Inferior parietal cortex (tissue), 1 donor: ENCODE data around the gene UCK2.

Experiments
- DNase-seq: peaks from one replicate; pipeline ENCODE4 v3.0.0-alpha.2; 2016; ENCODE audit errors: extremely low spot score

Gene UCK2

GRCh38 chr1:165879946-165880345, 52.5 kb downstream of the UCK2 start:
- DNase-seq = no peak

GRCh38 chr1:165880993-165881392, 53.6 kb downstream of the UCK2 start:
- no peak for DNase-seq

DNA sequence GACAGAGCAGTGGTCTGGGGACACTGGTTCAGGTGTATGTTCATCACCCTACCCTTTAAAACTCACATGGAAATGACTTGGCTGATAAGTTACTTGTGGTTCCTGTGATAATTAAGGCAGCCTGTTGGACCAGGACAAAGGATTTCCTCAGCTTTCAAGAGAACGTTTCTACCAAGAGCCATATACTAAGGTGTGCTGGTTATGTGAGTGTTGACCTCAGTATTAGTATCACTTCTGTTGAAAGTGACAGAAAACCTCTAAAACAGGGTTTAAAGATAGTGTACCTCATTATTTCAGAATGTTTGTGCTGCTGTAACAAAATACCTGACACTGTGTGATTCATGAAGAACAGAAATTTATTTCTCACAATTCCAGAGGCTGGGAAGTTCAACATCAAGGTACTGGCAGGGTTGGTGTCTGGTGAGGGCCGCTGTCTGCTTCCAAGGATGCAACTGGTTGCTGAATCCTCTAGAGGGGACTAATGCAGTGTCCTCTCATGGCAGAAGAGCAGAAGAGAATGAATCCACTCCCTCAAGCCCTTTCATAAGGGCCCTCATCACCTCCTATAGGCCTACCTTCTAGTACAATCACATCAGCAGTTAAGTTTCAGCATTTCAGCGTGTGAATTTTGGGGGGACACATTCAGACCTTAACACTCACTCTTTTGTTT, 54.9 kb downstream of the UCK2 start:
- DNase-seq = no peak

- no peak for DNase-seq
Observed at GRCh38 chr1:165883056-165883455, 55.6 kb downstream of the UCK2 start.

DNA sequence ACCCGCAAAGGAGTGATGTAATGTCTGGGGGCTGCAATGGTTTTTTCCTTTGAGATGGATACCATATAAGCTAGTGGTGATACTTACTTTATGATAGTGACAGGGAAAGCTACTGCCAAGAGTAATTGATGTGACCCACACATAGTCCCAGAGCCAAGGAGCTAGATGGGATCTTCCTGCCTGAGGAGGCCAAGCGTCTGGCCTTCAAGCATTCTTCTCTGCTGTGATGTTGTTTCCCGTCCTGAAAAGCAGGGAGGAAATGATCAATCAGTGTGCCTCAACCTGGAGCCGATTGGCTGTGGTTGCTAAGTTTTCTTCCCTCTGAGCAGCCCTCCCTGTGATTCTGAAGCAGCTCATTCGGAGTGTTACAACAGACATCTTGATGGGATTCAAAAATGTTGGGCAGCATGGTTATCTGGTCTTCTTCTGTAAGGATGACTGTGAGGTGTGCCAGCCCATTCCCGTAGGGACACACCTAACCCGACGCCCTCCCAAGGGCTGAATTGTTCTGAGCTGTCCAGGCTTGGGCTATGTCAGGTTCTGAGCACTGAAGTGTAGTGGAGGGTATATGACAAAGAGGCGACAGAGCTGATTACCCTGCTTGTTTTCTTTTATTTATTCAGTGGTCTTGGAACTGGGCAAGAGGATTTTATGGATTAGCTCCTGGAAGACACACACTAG, 56.7 kb downstream of the UCK2 start:
- no peak for DNase-seq

- no peak for DNase-seq
Observed at GRCh38 chr1:165884690-165885304, 57.4 kb downstream of the UCK2 start.

DNA sequence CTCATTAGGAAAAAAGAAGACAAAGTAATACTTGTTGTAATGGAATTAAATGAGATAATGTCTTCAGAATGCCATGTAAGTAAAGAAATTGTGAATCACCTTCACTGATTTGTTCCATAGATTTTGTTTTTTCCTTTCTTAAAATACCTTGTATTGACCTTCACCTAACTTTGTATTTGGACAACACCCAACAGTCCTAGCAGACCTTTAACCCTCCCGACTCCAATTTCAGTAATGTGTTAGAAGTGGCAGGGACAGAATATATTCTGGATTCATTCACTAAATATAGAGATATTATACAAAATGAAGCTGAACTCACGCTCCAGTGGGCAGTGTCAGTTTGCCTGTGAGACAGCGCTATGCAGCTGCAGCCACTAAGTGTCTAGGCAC, 57.9 kb downstream of the UCK2 start:
- no peak for DNase-seq

DNA sequence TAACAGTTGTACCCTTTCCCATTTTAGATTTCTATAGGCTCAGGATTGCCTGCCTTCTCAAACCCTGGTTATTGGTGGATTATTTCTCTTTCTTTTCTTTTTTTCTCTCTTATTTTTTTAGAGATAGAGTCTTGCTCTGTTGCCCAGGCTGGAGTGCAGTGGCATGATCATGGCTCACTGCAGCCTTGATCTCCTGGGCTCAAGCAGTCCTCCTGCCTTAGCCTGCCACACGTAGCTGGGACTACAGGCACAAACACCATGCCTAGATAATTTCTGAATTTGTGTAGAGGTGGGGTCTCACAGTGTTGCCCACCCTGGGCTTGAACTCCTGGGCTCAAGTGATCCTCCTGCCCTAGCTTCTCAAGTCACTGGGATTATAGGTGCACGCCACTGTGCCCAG, 58.8 kb downstream of the UCK2 start:
- DNase-seq = no peak

DNA sequence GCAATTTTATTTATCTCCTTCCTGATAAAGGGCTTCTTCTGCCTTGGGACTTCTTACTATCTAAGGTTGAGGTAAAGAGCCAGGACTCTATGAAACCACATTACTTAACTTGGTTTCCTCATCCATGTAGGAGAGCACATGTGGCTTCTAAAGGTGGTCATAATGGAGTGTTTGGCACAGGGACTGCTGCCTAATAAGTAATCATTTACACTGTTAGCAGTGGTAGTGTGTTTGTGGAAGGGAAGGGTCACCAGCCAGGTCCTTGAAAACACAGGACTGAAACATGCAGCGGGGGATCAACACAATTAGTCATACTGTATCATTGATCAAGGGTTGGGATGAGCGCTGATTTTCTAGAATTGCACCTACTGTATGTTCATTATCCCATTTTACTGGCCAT, 59.6 kb downstream of the UCK2 start:
- no peak for DNase-seq

DNA sequence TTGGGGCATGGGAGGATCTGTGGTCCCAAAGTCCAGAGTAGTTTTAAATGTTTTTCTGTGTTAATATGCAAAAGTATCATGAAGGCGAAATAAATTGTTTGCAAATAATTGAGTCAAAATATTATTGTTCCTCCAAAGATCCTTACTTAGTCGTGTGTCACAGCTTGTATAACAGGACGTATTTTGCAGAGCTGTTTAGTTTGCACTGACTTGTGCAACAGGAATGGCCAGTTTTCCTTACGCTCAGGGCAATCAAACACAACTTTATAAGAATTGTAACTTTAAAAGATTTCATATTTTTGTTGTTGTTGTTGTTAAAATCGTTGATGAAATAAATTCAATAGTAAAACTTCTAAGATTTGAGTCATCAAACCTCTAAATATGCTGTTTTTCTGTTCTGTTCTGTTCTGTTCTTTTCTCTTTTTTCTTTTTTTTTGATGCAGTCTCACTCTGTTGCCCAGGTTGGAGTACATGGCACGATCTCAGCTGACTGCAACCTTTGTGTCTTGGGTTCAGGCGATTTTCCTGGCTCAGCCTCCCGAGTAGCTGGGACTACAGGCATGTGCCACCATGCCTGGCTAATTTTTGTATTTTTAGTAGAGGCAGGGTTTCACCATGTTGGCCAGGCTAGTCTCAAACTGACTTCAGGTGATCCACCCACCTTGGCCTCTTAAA, 60.6 kb downstream of the UCK2 start:
- DNase-seq = no peak

DNA sequence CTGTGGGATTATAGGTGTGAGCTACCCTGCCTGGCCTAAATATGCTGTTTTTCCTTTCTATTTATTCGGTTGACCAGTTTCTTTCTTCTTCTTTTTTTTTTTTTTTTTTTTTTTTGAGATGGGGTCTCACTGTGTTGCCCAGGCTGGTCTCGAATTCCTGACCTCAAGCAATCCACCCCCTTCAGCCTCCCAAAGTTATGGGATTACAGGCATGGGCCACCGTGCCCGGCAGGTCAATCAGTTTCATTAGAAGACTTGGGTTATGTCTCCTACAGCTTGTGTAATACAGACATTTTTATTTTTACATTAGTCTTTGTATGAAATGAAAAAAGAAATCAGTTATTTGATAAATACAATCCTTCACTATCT, 61.1 kb downstream of the UCK2 start:
- DNase-seq = no peak

DNA sequence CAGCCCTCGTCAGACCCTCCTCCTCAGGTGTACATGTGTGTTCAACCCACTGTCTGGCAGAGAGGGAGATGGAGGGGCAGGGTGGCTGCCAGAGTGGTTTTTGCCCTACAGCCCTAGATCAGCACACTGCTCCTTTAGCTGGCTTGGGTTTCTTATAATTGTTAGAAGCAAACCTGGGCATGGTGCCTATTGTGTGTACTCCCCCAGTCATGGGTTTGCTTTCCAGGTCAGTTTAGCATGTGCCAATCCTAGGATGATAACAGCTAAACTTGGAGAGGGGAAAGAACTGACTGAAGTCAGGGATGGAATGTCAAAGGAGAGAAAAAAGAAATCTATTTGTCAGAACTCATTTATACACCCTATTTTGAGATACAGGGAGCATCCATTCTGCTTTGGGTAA, 63.3 kb downstream of the UCK2 start:
- no peak for DNase-seq

DNA sequence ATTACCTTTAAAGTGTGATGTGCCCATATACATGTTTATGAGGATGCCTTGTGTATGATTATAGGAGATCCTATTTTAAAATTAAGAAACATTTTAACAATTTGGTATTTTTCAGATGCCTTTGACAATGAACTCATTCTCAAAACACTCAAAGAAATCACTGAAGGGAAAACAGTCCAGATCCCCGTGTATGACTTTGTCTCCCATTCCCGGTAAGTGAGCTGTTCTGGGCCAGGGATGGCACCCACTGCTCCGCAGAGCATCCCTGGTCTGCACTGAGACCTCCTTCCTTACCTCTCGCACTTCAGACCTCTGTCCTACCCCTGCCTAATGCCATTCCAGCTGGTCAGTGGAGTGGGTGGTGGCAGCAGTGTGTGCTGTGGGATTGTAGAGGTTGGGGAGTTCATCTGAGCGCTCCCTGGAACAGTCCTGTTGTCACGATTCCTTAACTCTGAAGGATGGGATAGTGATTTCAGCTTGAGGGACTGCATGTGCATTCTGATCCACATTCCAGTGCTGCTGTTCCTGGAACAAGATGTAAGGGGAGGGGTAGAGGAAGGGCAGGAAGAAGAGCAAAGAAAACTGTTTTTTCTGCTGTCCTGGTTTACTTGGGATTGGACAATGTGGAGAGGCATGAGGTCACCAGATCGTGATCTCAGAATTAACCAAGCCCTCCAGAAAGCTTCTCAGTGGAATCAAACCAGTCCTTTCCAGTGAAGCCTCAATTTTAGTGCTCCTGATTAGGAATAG, 63.9 kb downstream of the UCK2 start:
- DNase-seq = no peak

- DNase-seq = no peak
Observed at GRCh38 chr1:165892935-165893334, 65.5 kb downstream of the UCK2 start.

DNA sequence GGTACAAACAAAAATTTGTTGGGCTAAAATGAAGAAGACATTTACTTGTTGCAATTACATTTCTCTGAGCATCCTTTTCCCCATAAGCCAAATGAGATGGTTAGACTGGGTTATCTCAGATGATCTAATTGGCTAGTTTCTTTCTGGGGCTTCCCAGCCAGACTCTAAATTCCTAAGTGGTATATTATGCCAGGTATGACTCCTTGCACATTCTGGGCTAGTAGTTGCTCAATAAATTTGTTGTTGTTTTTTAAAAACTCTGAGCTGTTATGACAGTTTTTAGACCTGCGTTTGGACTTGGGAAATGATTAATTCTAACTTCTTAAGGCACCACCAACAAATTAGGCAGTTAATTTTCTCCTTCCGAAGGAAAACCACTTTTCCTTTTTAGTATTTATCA, 66.1 kb downstream of the UCK2 start:
- DNase-seq = no peak

DNA sequence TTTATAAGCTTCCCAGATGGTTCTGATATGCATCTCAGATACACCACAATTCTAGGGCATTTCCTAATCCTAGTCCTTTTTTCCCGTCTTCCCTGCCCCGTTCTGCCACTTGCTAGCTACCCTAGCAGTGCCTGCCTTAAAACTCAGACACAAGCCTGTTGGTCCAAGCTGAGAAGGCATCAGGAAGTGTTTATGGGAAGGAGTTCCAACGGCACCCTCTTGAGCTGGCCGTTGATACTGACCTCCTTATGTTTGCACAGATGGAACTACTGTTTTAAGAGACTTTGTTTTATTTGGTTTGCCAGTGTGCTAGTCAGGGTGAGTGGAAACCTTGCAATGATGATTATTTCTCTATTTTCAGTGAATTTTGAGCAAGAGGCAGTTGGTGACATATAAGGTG, 67.2 kb downstream of the UCK2 start:
- DNase-seq = no peak

DNA sequence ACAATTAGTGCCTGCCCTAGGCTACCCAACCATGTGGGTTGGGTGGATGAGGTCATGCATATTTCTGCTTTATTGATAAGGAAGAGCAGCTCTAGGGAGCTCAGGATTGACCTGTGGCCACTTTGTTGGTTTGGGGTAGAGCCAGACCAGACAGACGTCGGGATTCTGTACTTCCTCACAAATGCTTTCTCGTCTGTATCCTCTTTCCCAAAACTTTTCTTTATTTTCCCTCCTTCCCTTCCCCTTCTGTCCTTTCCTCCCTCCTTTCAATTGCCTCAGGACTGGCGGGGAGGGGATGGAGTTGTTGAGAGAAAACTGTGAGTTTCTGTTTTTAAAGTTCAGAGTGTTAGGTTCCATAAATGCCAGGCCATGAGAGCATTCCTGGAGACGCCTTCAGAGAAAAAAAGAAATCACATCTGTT, 68.0 kb downstream of the UCK2 start:
- no peak for DNase-seq

GRCh38 chr1:165896277-165896676, 68.9 kb downstream of the UCK2 start:
- no peak for DNase-seq

GRCh38 chr1:165897326-165898303, 70.2 kb downstream of the UCK2 start:
- DNase-seq = no peak

DNA sequence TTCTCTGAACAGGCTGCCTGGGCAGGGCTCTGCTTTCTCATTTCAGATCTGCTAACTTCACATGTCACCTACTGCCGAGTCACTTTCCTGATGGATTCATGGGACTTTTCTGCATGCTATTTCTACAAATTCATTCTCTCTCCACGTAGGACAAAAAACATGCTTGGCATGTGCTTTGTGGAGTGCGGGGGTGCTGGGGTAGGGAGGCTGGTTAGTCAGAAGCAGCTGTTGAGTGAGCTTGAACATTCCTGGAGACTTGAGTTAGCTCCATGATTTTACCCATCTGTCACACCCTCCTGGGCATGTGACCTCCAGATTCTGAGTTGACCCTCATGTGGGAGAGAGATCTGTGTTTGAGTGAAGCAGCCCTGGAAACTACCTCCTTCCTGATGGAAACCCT, 71.4 kb downstream of the UCK2 start:
- DNase-seq = no peak

GRCh38 chr1:165899461-165899941, 72.1 kb downstream of the UCK2 start:
- no peak for DNase-seq
